SK-N-SH (cell line): Measurements from ENCODE around the gene OSCAR. TPM values are rescaled to one million over a fixed set of nuclear protein-coding genes. Genes with fewer than 3 reads are reported as not detected.

Source experiments
- CTCF ChIA-PET: fragments of 300-600, 350-600 bp; formaldehyde crosslinking; extraction: SDS; loops from one replicate; lab custom pipeline; 2021; lab: Yijun Ruan, JAX
- POLR2A ChIA-PET: fragments of 350-600 bp; sonication (Branson Sonifier 250); formaldehyde crosslinking; extraction: SDS; loops from one replicate; lab custom pipeline; 2020; ENCODE audit warnings: antibody characterized with exemption, inconsistent platforms; lab: Yijun Ruan, JAX
- DNase-seq: peaks from one replicate; pipeline ENCODE4 v3.0.0; 2012
- H2AFZ ChIP-seq: fragments of 200-600 bp; sonication (generic); 2 replicates; pipeline ENCODE4 v1.8.1; 2016; ENCODE audit warnings: antibody characterized with exemption, mild to moderate bottlenecking, low read depth
- H3F3A ChIP-seq: fragments of 200-600 bp; sonication (generic); replicated peaks from 2 replicates; pipeline ENCODE3; 2016; ENCODE audit warnings: antibody characterized with exemption, mild to moderate bottlenecking; ENCODE audit not compliant: insufficient read depth
- H3K27ac ChIP-seq, 2 experiments: fragments of 200-500 bp in 1 of 2; fragments of 200-600 bp in 1 of 2; sonication (Bioruptor generic) in 1 of 2; sonication (generic), shearing (Covaris generic) in 1 of 2; 2 replicates each; pipeline versions ENCODE4 v1.5.1 to v1.6.1; 2014 to 2016; ENCODE audit warnings: low read depth in 2 of 2, inconsistent platforms in 1 of 2, low read length in 1 of 2, mild to moderate bottlenecking in 1 of 2, mixed read lengths in 1 of 2
- H3K27me3 ChIP-seq: fragments of 200-600 bp; sonication (generic), shearing (Covaris generic); 2 replicates; pipeline ENCODE4 v1.6.1; 2016; ENCODE audit warnings: mixed run types; ENCODE audit not compliant: insufficient read depth
- H3K36me3 ChIP-seq, 2 experiments: fragments of 200-500 bp in 1 of 2; fragments of 200-600 bp in 1 of 2; sonication (Bioruptor generic) in 1 of 2; sonication (generic) in 1 of 2; replicated peaks in 1 of 2; 2 replicates each; pipeline versions ENCODE3 to v1.5.1; 2014 to 2016; ENCODE audit warnings: low read length in 1 of 2, mild to moderate bottlenecking in 1 of 2; ENCODE audit not compliant: insufficient read depth in 2 of 2, control insufficient read depth in 1 of 2
- H3K4me1 ChIP-seq, 2 experiments: fragments of 200-500 bp in 1 of 2; fragments of 200-600 bp in 1 of 2; sonication (Bioruptor generic) in 1 of 2; sonication (generic), shearing (Covaris generic) in 1 of 2; 2 replicates each; pipeline versions ENCODE4 v1.5.1 to v1.6.1; 2014 to 2016; ENCODE audit warnings: low read depth in 1 of 2, low read length in 1 of 2, mixed run types in 1 of 2; ENCODE audit not compliant: insufficient read depth in 2 of 2, control insufficient read depth in 1 of 2
- H3K4me2 ChIP-seq: fragments of 200-600 bp; sonication (generic), shearing (Covaris generic); 2 replicates; pipeline ENCODE4 v1.6.1; 2017; ENCODE audit warnings: mixed run types
- H3K4me3 ChIP-seq, 2 experiments: fragments of 200-500 bp in 1 of 2; fragments of 200-600 bp in 1 of 2; sonication (Bioruptor generic) in 1 of 2; sonication (generic), shearing (Covaris generic) in 1 of 2; 2 replicates each; pipeline versions ENCODE4 v1.5.1 to v1.8.1; 2014 to 2016; ENCODE audit warnings: low read depth in 2 of 2, inconsistent platforms in 1 of 2, low read length in 1 of 2, mild to moderate bottlenecking in 1 of 2, mixed read lengths in 1 of 2, moderate library complexity in 1 of 2
- H3K79me2 ChIP-seq: fragments of 200-600 bp; sonication (generic); 2 replicates; pipeline ENCODE4 v1.8.1; 2017; ENCODE audit warnings: mild to moderate bottlenecking; ENCODE audit not compliant: insufficient read depth
- H3K9ac ChIP-seq: fragments of 200-600 bp; sonication (generic); 2 replicates; pipeline ENCODE4 v1.6.1; 2017; ENCODE audit warnings: mixed run types
- H3K9me2 ChIP-seq: fragments of 200-600 bp; sonication (generic); 2 replicates; pipeline ENCODE4 v1.6.1; 2017; ENCODE audit warnings: mixed run types
- H3K9me3 ChIP-seq: fragments of 200-600 bp; sonication (generic); 2 replicates; pipeline ENCODE4 v1.6.1; 2017; ENCODE audit warnings: mixed run types, mild to moderate bottlenecking, moderate library complexity
- H4K20me1 ChIP-seq: fragments of 200-600 bp; sonication (generic); 2 replicates; pipeline ENCODE4 v1.6.1; 2017; ENCODE audit warnings: mild to moderate bottlenecking, mixed run types; ENCODE audit not compliant: insufficient read depth
- CTCF ChIP-seq: fragments of 200-600 bp; sonication (generic); IDR thresholded peaks from 2 replicates; pipeline ENCODE4 v1.6.1; 2017; ENCODE audit warnings: antibody characterized with exemption, mild to moderate bottlenecking, moderate library complexity
- EP300 ChIP-seq, 2 experiments: IDR thresholded peaks; 2 replicates each; pipeline versions ENCODE4 v1.4.0 to v1.6.1; 2012; ENCODE audit warnings: borderline replicate concordance in 1 of 2, low read depth in 1 of 2, low read length in 1 of 2
- FOSL2 ChIP-seq: IDR thresholded peaks from 2 replicates; pipeline ENCODE4 v1.4.0; 2012; ENCODE audit warnings: low read depth, mild to moderate bottlenecking, moderate library complexity, borderline replicate concordance
- FOXM1 ChIP-seq: IDR thresholded peaks from 2 replicates; pipeline ENCODE4 v1.4.0; 2012; ENCODE audit warnings: low read depth, mild to moderate bottlenecking
- NRF1 ChIP-seq: IDR thresholded peaks from 2 replicates; pipeline ENCODE4 v1.6.1; 2012; ENCODE audit warnings: low read depth, mild to moderate bottlenecking, low read length
- PBX3 ChIP-seq: IDR thresholded peaks from 2 replicates; pipeline ENCODE4; 2012
- REST ChIP-seq: IDR thresholded peaks from 2 replicates; pipeline ENCODE4 v1.6.1; 2012; ENCODE audit warnings: mild to moderate bottlenecking, low read depth, low read length, moderate library complexity
- RFX5 ChIP-seq: IDR thresholded peaks from 2 replicates; pipeline ENCODE4 v1.6.1; 2012; ENCODE audit warnings: mild to moderate bottlenecking, improper control_type of control experiment, low read length
- RXRA ChIP-seq: IDR thresholded peaks from 2 replicates; pipeline ENCODE4 v1.4.0; 2012; ENCODE audit warnings: low read depth, mild to moderate bottlenecking, borderline replicate concordance
- TAF1 ChIP-seq: IDR thresholded peaks from 2 replicates; pipeline ENCODE4 v1.6.1; 2012; ENCODE audit warnings: low read depth, mild to moderate bottlenecking, low read length, moderate library complexity, borderline replicate concordance
- TEAD4 ChIP-seq: IDR thresholded peaks from 2 replicates; pipeline ENCODE4 v1.4.0; 2012; ENCODE audit warnings: mild to moderate bottlenecking, borderline replicate concordance; ENCODE audit not compliant: insufficient read depth
- USF2 ChIP-seq: fragments of 150-350 bp; IDR thresholded peaks from 2 replicates; pipeline ENCODE4 v1.6.1; 2017; ENCODE audit warnings: antibody characterized with exemption, low read length, low read depth, borderline replicate concordance
- YY1 ChIP-seq: IDR thresholded peaks from 2 replicates; pipeline ENCODE4 v1.4.0; 2012; ENCODE audit warnings: low read depth, mild to moderate bottlenecking
- ZBTB33 ChIP-seq: IDR thresholded peaks from 2 replicates; pipeline ENCODE4 v1.4.0; 2012; ENCODE audit warnings: low read depth, borderline replicate concordance
- WGBS: methylation state at CpG from one replicate; pipeline ENCODE4 v1.1.6; 2017; ENCODE audit warnings: low lambda C conversion rate; 5-methylcytosine and 5-hydroxymethylcytosine counted together
- polyA plus RNA-seq, 3 experiments: library from polyadenylated mRNA; depleted of rRNA; stranded (reverse); fragments of >200 nt; gene quantifications; 2 replicates each; pipeline ENCODE4 v1.2.3, GENCODE V29; 2012

Gene OSCAR
- polyA plus RNA-seq, 1 of the 3 experiments (the other 2 are of a cell fraction) = 1.2 TPM

- TF ChIP-seq CTCF (no peak), EP300 (IDR thresholded peaks at IDR 0.05; ENCODE audit: borderline replicate concordance in 1 of 2, low read depth in 1 of 2, low read length in 1 of 2) (no peak), USF2 (no peak), TEAD4 (no peak), YY1 (no peak), NRF1 (no peak), TAF1 (no peak), REST (no peak), ZBTB33 (no peak), RXRA (no peak), RFX5 (no peak), FOXM1 (no peak), PBX3 (no peak), FOSL2 (no peak)
- TF ChIP-seq, all 33 proteins: peak for 0
- Histone ChIP-seq H2AFZ (no peak overlapping the region), H3K36me3 (no peaks in the 10 kb centered on the region), H3K27ac (no peak overlapping the region), H3K4me2 (no peak overlapping the region), H3K4me3 (no peak overlapping the region), H3K4me1 (no peaks in the 10 kb centered on the region), H3K79me2 (no peaks in the 10 kb centered on the region), H3K9ac (no peak overlapping the region), H4K20me1 (no peaks in the 10 kb centered on the region), H3K27me3 (peaks cover 66% of the 10 kb centered on the region; the same call in 1 of the 2 replicates), H3F3A (no peaks in the 10 kb centered on the region), H3K9me3 (no peaks in the 10 kb centered on the region), H3K9me2 (no peaks in the 10 kb centered on the region)
- no peak for DNase-seq
- ChIA-PET POLR2A (no interaction called here), CTCF (no interaction called here)
- WGBS = 26% methylated on average over 9 of the region's 10 CpGs
Observed at GRCh38 chr19:54073829-54074228, 26.8 kb downstream of the OSCAR start.
